NOMO-1 (cell line): Measurements from ENCODE around the gene FTSJ1.
A peak's percentile ranks its signal among the peaks of the same experiment; 100 is the strongest.
"Not testable (repeated sequence)": the region's sequence is repeated elsewhere in the genome, so short reads cannot be mapped to it uniquely, and the experiment has no call there.

Experiments used
- DNase-seq, 2 experiments: peaks; one replicate each; lab custom pipeline; 2025; ENCODE audit not compliant: unreplicated experiment in 2 of 2; lab: John Stamatoyannopoulos, UW

Gene FTSJ1

DNA sequence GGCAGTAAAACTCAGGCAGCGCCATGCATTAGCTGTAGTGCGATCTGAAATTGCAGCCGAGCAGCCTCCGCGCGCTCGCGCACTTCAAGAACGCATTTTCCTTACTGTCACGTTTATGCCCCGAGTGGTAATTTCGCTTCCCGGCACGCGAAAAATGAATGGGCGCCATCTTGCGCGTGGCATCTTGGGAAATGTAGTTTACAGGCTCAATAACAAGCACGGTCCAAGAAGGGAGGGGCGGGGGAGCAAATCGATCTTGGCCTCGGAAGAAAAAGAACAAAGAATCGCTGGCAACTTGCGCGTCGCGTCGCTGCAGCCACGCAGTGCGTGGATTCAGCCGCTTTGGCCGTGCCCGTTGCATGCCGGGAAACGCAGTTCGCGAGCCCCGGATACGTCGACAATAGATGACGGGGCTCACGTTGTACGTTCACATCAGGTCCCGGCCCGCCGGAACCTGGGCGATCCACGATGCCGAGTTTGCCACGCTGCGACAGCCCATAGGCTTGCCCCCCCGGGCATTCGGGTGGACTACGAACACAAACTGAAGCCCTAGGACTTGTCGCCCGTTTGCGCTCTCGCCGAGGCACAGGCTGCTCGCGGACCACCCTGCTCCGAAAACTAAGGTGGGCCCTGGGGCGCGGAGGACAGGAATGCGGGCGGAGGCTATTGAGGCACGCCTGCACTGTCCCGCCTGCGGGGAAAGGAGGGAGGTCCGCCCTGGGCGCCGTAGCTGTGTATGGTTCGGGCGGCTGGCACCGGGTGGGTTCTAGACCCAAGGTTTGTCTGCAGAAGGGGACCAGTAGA, at the start of gene FTSJ1:
FTSJ1 (plus strand) TSS at position 426 of the 804 bp plus-strand sequence. CDS start 1,849 bp downstream, outside the sequence.
- DNase-seq: peak; percentile 83 to 89

DNA sequence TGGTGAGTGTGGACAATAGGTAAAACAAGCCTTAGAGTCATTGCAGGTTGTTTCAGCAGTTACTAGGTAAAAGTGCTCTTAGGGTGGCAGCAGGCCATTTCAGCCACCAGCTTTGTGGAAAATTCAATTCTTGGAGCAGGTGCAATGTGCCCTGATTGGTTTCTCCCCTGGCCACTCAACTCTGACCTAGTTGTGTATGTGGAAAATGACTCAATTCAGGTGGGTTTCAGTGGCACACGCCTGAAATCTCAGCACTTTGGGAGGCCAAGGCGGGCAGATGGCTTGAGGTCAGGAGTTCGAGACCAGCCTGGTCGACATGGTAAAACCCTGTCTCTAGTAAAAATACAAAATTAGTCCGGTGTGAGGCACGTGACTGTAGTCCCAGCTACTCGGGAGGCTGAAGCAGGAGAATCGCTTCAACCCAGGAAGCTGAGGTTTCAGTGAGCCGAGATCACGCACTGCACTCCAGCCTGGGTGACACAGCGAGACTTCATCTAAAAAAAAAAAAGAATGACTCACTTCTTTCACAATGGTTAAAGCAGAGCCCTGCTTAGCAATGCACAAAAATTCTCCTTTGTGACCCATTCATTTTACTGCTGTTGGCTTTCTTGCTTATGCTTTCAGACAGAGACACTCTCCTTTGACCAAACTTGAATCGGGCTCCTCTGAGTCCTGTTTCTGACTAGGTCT, 48.8 kb upstream of the FTSJ1 start:
- DNase-seq: not testable (repeated sequence)

DNA sequence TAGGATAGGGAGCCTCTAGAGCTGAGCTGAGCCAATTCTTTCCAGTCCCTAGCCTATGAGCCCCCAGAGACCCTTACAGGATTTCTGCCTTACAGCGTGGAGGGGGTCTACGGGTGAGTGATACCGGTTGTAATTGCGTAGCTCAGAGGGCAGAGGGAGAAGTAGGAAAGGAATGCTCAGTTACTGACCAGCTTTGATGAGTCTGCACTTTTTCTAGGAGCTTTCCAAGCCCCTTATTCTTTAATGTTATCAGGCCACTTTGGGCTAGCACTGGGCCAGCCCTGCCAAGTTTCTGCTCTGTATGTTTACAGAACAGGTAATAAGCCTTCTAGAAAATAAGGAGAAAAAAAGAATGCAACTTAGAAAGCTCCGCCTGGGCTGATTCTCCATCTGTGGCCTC, 46.4 kb upstream of the FTSJ1 start:
- DNase-seq: not testable (repeated sequence)

DNA sequence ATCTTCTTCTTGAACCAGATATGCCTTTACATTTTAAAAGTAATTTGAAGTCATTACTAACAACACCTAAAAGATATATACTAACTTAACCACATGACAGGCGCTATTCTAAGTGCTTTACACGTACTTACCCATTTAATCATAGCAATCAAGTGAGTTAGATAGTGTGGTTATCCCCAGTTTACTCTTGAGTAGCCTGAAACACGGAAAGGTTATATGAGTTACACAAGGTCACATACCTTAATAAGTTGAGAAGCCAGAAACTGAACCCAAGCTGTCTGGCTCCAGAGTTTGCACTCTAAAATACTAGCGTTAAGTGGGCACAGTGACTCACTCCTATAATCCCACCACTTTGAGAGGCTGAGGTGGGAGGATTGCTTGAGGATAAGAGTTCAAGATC, 45.8 kb upstream of the FTSJ1 start:
- DNase-seq: not testable (repeated sequence)

- DNase-seq: not testable (repeated sequence)
Observed at GRCh38 chrX:48433713-48434112, 42.3 kb upstream of the FTSJ1 start.

- not testable (repeated sequence) for DNase-seq
Observed at GRCh38 chrX:48447201-48447600, 28.8 kb upstream of the FTSJ1 start.

GRCh38 chrX:48450076-48450475, 25.9 kb upstream of the FTSJ1 start:
- DNase-seq: no peak

GRCh38 chrX:48451708-48452107, 24.3 kb upstream of the FTSJ1 start:
- DNase-seq: no peak

DNA sequence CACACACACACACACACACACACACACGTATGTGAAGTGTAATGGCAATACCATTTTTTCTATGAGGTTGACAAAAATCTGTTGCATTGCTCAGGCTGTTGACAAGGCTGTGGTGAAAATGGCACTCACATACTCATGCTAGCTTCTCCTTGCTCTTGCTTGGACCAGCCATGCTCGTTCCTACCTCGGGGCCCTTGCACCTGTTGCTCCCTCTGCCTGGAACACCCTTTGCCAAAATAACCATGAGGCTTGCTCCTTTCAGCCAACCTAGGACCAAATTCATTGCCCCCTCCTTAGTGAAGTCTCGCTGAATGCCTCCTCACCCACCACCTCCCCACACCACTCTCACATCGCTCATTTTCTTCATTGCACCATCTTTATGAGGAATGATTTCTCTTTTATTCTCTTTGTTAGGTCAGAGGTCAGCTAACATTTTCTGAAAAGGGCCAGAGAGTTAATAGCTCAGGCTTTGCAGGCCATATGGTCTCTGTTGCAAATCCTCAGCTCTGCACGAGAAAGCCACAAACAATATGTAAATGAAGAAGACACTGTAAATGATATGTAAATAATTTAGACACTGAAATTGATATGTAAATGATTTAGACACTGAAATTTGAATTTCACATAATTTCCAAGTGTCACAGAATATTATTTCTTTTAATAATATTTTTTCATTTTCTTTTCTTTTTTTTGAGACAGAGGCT, 19.2 kb upstream of the FTSJ1 start:
- no peak for DNase-seq

DNA sequence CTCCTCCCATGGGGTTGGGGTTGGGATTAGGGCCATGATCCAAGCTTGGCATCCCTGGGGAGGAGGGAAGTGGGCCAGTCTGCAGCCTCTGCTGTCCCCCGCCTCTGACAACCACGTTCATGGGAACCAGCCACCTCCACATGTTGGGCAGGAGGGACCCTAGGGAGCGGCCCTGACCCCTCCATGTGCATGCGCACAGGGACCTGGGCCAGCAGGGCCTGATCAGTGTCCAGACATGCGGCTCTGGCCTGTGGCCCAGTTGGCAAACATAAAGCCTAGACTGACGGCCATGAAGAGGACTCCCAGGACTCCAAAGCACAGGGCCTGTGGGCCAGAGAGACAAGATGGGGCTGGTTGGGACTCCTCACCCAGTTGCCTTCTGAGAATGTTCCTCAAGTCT, 17.3 kb upstream of the FTSJ1 start:
- no peak for DNase-seq

- DNase-seq: no peak
Observed at GRCh38 chrX:48459483-48459882, 16.5 kb upstream of the FTSJ1 start.

DNA sequence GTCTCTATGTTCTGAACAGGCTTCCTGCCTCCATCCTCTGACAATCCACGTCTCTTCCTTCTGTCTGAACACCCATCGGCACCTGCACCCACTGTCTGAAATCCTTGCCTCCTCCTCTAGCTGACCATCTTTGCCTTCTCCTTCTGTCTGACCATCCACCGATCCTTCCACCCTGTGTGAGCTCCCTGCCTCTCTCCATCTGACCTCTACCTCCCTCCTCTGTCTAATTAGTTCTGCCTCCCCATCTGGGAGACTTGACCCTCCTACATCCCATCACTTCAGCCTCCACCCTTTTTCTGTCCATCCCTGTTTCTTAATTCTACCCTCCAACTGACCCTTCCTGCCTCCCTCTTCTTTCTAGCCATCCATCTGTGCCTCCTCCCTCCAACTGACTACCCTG, 16.0 kb upstream of the FTSJ1 start:
- DNase-seq: no peak

GRCh38 chrX:48460606-48461005, 15.4 kb upstream of the FTSJ1 start:
- DNase-seq: no peak

- DNase-seq: no peak
Observed at GRCh38 chrX:48461830-48462229, 14.2 kb upstream of the FTSJ1 start.

- no peak for DNase-seq
Observed at GRCh38 chrX:48465336-48465933, 10.6 kb upstream of the FTSJ1 start.

- DNase-seq: no peak
Observed at GRCh38 chrX:48466696-48467095, 9.3 kb upstream of the FTSJ1 start.

DNA sequence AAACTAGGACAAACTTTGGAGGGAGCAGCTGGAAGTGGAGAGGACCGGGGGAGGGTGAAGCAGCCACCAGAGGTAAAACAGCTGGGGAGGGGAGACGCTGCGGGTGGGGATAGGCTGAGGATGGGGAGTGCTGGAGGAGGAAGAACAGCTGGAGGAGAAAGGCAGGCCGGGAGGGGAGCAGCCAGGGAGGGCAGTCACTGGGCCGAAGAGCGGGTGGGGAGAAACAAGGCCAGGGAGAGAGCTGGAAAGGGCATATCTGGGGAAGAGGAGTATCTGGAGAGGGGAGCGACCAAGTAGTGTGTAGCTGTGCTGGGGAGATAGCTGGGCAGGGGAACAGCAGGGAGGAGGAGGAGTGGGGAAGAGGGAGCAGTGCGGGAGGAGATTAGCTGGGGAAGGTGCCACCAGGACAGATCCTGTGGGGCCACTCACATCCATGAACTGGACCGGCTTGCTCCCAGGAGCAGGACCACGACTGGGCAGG, 8.7 kb upstream of the FTSJ1 start:
- DNase-seq: no peak

- no peak for DNase-seq
Observed at GRCh38 chrX:48468247-48468671, 7.7 kb upstream of the FTSJ1 start.

GRCh38 chrX:48468693-48469691, 7.0 kb upstream of the FTSJ1 start:
- DNase-seq: peak; percentile 24 to 39
